Activated CD4-positive, alpha-beta T cell treated with anti-CD3 and anti-CD28 coated beads, Interleukin-2, amount 50 U/mL, for 24 hours (primary cell): Measurements from ENCODE around the gene HMG20B.
"Not testable (repeated sequence)": the region's sequence is repeated elsewhere in the genome, so short reads cannot be mapped to it uniquely, and the experiment has no call there.

Experiments used
- DNase-seq, 2 donors: peaks; one replicate each; pipeline ENCODE4 v3.0.0-alpha.2; 2020; ENCODE audit warnings: low read depth in 1 of 2, low spot score in 1 of 2

Gene HMG20B

GRCh38 chr19:3555653-3556422 is 16.9 kb upstream of the HMG20B start:
- no peak for DNase-seq

GRCh38 chr19:3556423-3556977 is 16.2 kb upstream of the HMG20B start:
- no peak for DNase-seq

- DNase-seq, result peak; percentile 45 to 57
Observed at GRCh38 chr19:3556978-3557460, 15.7 kb upstream of the HMG20B start.

- peak; percentile 87 to 92 for DNase-seq
Observed at GRCh38 chr19:3557461-3558248, 15.1 kb upstream of the HMG20B start, which contains the start of gene MFSD12. Gene MFSD12 (minus strand): TSS chr19:3557586. CDS start chr19:3557403, 183 bp downstream.

GRCh38 chr19:3563709-3564524 is 8.8 kb upstream of the HMG20B start:
- no peak for DNase-seq

- DNase-seq, result no peak
Observed at GRCh38 chr19:3565139-3565538, 7.6 kb upstream of the HMG20B start.

- not testable (repeated sequence) for DNase-seq
Observed at GRCh38 chr19:3570042-3570441, 2.7 kb upstream of the HMG20B start.

GRCh38 chr19:3570606-3571011 is 2.1 kb upstream of the HMG20B start:
- DNase-seq, result no peak

GRCh38 chr19:3572132-3572854 is 451 bp upstream of the HMG20B start:
- DNase-seq, result peak; percentile 98 to 100

- DNase-seq, result no peak
Observed at GRCh38 chr19:3573162-3573857, 566 bp downstream of the HMG20B start.

- DNase-seq, result peak; percentile 64 to 67
Observed at GRCh38 chr19:3573858-3574637, 1.3 kb downstream of the HMG20B start.

GRCh38 chr19:3575260-3575741 is 2.6 kb downstream of the HMG20B start:
- DNase-seq, result no peak

GRCh38 chr19:3575949-3576673 is 3.4 kb downstream of the HMG20B start:
- DNase-seq, result no peak

- DNase-seq, result no peak
Observed at GRCh38 chr19:3576696-3577443, 4.1 kb downstream of the HMG20B start.

- DNase-seq, result no peak
Observed at GRCh38 chr19:3577723-3578344, 5.1 kb downstream of the HMG20B start.

GRCh38 chr19:3578390-3578789 is 5.6 kb downstream of the HMG20B start:
- no peak for DNase-seq
